Activated CD4-positive, alpha-beta T cell treated with anti-CD3 and anti-CD28 coated beads, Interleukin-2, amount 10 ng/mL, durations not matched to agents 7 days and 5 days (primary cell): Measurements from ENCODE around the gene TRAPPC5. TPM values are rescaled to one million over a fixed set of nuclear protein-coding genes. Genes with fewer than 3 reads are reported as not detected.

Source experiments
- CTCF ChIA-PET: fragments of 350-600 bp; sonication (Branson Sonifier 250); formaldehyde crosslinking; loops from one replicate; lab custom pipeline; 2021; ENCODE audit warnings: antibody characterized with exemption; lab: Charles Lee
- POLR2A ChIA-PET: fragments of 350-600 bp; sonication (Branson Sonifier 250); formaldehyde crosslinking; loops from one replicate; lab custom pipeline; 2021; ENCODE audit warnings: antibody characterized with exemption; lab: Charles Lee
- DNase-seq: peaks from one replicate; pipeline ENCODE4 v3.0.0-alpha.2; 2020
- H3K27ac Mint-ChIP-seq: one replicate; pipeline ENCODE4 v1.8.0; 2021; ENCODE audit warnings: mild to moderate bottlenecking, moderate library complexity, mixed read lengths
- H3K27me3 Mint-ChIP-seq: one replicate; pipeline ENCODE4 v1.8.0; 2021; ENCODE audit warnings: mixed read lengths
- H3K36me3 Mint-ChIP-seq: one replicate; pipeline ENCODE4 v1.8.0; 2021; ENCODE audit warnings: low read depth, mixed read lengths
- H3K4me1 Mint-ChIP-seq: one replicate; pipeline ENCODE4 v1.8.0; 2021; ENCODE audit warnings: mixed read lengths
- H3K4me3 Mint-ChIP-seq: one replicate; pipeline ENCODE4 v1.8.0; 2021; ENCODE audit warnings: mild to moderate bottlenecking, moderate library complexity, mixed read lengths
- H3K9me3 Mint-ChIP-seq: one replicate; pipeline ENCODE4 v1.8.0; 2021; ENCODE audit warnings: mixed read lengths
- total RNA-seq, 2 experiments: library from RNA; stranded (reverse); gene quantifications; one replicate each; pipeline ENCODE4 v1.2.3, GENCODE V29; 2021

The TRAPPC5 gene
- total RNA-seq, 2 experiments from 2014 or later = 105 to 106 TPM

DNA sequence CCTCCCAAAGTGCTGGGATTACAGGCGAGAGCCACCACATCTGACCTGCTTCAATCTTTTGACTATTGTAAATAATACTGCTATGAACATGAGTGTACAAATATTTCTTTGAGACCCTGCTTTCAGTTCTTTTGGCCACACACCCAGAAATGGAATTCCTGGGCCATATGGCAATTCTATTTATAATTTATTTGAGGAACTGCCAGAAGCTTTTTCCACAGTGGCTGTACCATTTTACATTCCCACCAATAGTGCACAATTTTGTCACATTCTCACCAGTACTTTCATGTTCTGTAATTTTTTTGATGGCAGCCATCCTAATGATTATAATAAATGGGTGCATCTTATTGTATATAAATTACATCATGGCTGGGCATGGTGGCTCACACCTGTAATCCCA lies 35.0 kb downstream of the TRAPPC5 start:
- H3K27ac Mint-ChIP-seq = no peak overlapping the region
- CTCF ChIA-PET = no interaction called here
- H3K36me3 Mint-ChIP-seq = no peaks in the 10 kb centered on the region
- H3K4me3 Mint-ChIP-seq = no peak overlapping the region
- POLR2A ChIA-PET = no interaction called here
- DNase-seq = no peak
- peaks cover 10% of the 10 kb centered on the region for H3K9me3 Mint-ChIP-seq
- no peaks in the 10 kb centered on the region for H3K27me3 Mint-ChIP-seq
- H3K4me1 Mint-ChIP-seq = peaks cover under 1% of the 10 kb centered on the region

DNA sequence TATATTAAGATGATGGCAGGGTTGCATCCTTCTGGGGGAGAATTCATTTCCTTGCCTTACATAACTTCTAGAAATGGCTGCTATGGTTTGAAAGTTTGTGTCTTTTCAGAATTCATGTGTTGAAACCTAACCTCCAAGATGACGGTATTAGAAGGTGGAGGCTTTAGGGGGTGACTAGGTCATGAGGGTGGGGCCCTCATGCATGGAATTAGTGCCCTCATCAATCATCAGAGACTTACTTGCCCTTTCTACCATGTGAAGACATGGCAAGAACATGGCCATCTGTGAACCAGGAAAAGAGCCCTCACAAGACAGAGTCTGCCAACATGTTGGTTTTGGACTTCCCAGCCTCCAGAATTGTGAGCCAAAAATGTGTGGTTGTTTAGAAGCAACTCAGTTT lies 36.1 kb downstream of the TRAPPC5 start:
- Mint-ChIP-seq H3K27me3 (no peaks in the 10 kb centered on the region), H3K36me3 (no peaks in the 10 kb centered on the region), H3K4me3 (no peak overlapping the region), H3K4me1 (no peaks in the 10 kb centered on the region), H3K27ac (no peak overlapping the region), H3K9me3 (peaks cover 10% of the 10 kb centered on the region)
- POLR2A ChIA-PET = no interaction called here
- no peak for DNase-seq
- CTCF ChIA-PET = no interaction called here

DNA sequence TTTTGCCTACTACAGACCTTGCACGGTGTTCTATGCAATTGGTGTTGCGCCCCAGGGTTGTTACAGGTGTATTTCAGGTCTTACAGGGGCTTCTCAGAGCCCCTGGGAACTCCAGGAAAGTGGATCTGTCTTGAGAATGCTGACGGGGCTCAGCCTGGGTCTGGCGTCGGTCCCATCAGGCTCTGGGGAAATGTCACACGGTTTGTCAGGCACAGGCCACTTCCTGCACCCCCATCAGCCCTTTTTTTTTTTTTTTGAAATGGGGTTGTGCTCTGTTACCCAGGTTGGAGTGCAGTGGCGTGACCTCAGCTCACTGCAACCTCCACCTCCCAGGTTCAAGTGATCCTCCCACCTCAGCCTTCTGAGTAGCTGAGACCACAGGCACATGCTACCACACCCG lies 38.0 kb downstream of the TRAPPC5 start:
- Mint-ChIP-seq H3K9me3 (peaks cover 10% of the 10 kb centered on the region), H3K4me1 (no peaks in the 10 kb centered on the region), H3K4me3 (no peak overlapping the region), H3K36me3 (no peaks in the 10 kb centered on the region), H3K27ac (no peak overlapping the region), H3K27me3 (no peaks in the 10 kb centered on the region)
- ChIA-PET POLR2A (no interaction called here), CTCF (no interaction called here)
- DNase-seq = no peak

DNA sequence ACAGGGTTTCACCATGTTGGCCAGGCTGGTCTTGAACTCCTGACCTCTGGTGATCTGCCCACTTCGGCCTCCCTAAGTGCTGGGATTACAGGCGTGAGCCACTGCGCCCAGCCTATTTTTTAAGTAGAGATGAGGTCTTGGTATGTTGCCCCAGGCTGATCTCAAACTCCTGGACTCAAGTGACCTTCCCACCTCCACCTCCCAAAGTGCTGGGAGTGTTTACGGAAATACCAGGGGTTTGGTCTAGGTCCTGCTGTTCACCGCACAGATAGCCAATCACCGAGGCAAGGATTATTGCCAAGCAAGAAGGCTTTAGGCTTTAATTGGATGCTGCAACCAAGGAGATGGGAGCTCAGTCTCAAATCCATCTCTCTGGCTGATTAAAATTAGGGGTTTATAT lies 39.7 kb downstream of the TRAPPC5 start:
- Mint-ChIP-seq H3K4me1 (no peaks in the 10 kb centered on the region), H3K4me3 (no peak overlapping the region), H3K27me3 (no peaks in the 10 kb centered on the region), H3K36me3 (no peaks in the 10 kb centered on the region), H3K27ac (no peak overlapping the region), H3K9me3 (peaks cover 10% of the 10 kb centered on the region)
- POLR2A ChIA-PET = no interaction called here
- DNase-seq = no peak
- CTCF ChIA-PET = no interaction called here

DNA sequence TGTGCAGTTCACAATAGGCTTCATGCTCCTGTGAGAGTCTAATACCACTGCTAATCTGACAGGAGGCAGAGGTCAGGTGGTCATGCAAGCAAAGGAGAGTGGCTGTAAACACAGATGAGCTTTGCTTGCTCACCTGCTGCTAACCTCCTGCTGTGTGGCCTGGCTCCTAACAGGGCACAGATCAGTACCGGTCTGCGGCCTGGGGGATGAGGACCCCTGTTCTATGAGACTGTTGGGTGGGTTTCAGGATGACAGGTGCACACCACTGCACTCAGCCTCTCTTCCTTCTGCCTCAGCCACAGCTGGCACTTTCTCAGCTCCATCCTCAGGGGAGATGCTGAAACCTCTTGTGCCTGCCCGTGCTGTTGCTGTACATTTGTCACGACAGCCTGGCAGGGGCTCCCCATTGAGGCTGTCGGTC lies 41.6 kb downstream of the TRAPPC5 start:
- H3K36me3 Mint-ChIP-seq = no peaks in the 10 kb centered on the region
- H3K9me3 Mint-ChIP-seq = peaks cover 2% of the 10 kb centered on the region
- CTCF ChIA-PET = interaction anchor here (0.6 kb wide), 2 partner anchors 539 to 822 kb away, joined by 3 to 4 read pairs; no protein-coding TSS in a partner anchor
- peaks cover 3% of the 10 kb centered on the region for H3K27me3 Mint-ChIP-seq
- H3K4me3 Mint-ChIP-seq = no peak overlapping the region
- H3K27ac Mint-ChIP-seq = no peak overlapping the region
- POLR2A ChIA-PET = no interaction called here
- DNase-seq = no peak
- no peaks in the 10 kb centered on the region for H3K4me1 Mint-ChIP-seq

DNA sequence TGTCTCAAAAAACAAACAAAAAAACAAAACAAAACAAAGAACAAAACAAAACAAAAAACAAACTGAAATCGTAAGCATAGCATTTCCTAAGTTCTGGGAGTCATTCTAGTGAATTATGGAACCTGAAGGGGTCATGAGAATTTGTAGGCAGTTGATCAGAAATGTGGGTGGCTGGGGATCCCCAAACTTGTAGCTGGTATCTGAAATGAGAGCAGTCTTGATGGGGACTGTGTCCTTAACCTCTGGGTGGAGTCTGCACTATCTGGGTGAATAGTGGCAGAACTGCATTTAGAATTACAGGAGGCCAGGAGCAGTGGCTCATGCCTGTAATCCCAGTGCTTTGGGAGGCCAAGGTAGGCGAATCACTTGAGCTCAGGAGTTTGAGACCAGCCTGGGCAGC lies 45.2 kb downstream of the TRAPPC5 start:
- DNase-seq = no peak
- H3K36me3 Mint-ChIP-seq = no peaks in the 10 kb centered on the region
- H3K4me1 Mint-ChIP-seq = no peaks in the 10 kb centered on the region
- H3K9me3 Mint-ChIP-seq = no peaks in the 10 kb centered on the region
- H3K27me3 Mint-ChIP-seq = peaks cover 32% of the 10 kb centered on the region
- POLR2A ChIA-PET = no interaction called here
- H3K27ac Mint-ChIP-seq = no peak overlapping the region
- CTCF ChIA-PET = interaction anchor here (0.8 kb wide), 1 partner anchor 43 kb away, joined by 3 read pairs; no protein-coding TSS in a partner anchor
- no peak overlapping the region for H3K4me3 Mint-ChIP-seq

DNA sequence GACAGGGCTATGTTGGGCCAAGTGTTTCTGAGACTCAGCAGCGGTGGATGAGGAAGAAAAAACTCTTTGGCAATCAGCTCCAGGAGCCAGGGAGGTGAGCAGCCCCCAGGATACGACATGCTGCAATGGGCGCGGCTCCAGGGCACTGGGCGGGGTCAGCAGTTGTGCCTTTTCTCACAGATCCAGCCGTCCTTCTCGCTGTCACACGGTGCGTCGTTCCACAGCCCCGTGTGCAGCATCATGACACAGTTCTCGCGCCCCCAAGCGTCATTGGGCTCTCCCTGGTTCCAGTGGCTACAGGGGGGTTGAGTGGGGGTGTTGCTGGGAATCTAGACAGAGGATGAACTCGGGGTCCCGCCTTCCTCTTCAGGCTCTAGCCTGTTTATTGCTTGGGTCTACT lies 48.6 kb downstream of the TRAPPC5 start:
- POLR2A ChIA-PET = no interaction called here
- Mint-ChIP-seq H3K9me3 (no peaks in the 10 kb centered on the region), H3K4me1 (no peaks in the 10 kb centered on the region), H3K36me3 (no peaks in the 10 kb centered on the region), H3K4me3 (no peak overlapping the region), H3K27ac (no peak overlapping the region), H3K27me3 (peaks cover 46% of the 10 kb centered on the region)
- no peak for DNase-seq
- CTCF ChIA-PET = interaction anchor here (0.6 kb wide), 1 partner anchor 26 kb away, joined by 3 read pairs; no protein-coding TSS in a partner anchor

DNA sequence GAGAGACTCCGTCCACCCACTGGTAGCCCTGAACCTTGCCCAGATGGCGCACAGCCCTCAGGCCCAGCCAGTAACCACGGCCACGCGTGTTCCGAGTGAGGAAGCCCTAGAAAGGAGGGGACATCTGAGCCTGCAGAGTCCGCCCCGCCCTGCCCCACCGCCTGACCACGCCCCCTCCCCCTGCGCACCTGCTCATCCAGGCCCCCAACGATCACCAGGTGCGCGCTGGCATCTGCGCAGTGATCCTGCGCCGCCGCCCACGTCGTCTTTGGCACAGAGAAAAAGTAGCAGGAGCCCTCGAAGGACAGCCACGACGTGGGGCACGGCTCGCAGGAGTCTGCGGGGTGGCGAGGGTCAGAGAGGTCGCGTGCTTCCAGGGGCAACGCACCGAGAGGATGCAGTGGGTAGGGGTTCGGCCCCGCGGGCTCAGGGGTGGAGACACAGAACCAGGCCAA lies 49.2 kb downstream of the TRAPPC5 start:
- Mint-ChIP-seq H3K36me3 (no peaks in the 10 kb centered on the region), H3K4me3 (no peak overlapping the region), H3K4me1 (no peaks in the 10 kb centered on the region), H3K27ac (no peak overlapping the region), H3K9me3 (no peaks in the 10 kb centered on the region), H3K27me3 (peaks cover 50% of the 10 kb centered on the region)
- CTCF ChIA-PET = no interaction called here
- no peak for DNase-seq
- POLR2A ChIA-PET = no interaction called here

DNA sequence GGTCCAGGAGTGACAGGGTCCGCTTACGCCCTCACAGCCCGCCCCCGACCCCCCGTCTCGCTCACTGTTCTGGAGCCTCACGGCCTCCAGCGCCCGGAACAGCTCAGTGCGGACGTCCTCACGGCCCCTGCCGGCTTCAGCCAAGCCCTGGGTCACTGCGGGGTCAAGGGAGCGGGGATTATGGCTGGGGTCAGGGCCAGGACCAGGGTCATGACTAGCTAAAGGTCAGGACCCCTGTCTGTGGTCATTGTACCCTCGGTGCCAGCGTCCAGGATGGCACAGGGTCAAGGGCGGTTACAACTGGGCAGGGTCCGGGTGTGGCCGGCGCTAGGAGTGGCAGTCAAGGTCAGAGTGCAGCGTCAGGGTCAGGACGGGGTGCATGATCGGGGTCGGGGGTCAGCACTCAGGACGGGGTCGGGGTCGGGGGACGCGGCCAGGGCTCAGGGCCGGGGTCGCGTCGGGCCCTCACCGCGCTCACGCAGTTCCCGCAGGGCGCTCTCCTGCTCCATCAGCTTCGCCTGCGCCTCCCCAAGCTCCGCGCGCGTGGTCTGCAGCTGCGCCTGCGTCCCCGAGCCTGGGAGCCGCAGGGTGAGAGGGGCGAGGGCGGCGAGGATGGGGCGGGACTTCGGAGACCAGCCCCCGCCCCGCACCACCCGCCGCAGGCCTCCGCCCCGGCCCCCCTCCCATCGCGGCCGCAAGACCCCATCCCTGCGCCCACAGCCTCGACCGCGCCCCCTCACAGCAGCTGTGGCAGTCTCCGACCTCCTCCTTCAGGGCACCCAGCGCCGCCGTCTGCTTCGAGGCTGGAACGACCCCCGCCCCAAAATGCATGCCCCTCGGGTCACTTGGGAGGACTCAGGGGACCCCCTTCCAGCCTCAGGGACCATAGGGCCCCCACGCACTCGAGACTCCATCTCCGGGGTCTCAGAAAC lies 49.9 kb downstream of the TRAPPC5 start:
- Mint-ChIP-seq H3K27me3 (peaks cover 52% of the 10 kb centered on the region), H3K27ac (no peak overlapping the region), H3K4me1 (no peaks in the 10 kb centered on the region), H3K36me3 (no peaks in the 10 kb centered on the region), H3K9me3 (no peaks in the 10 kb centered on the region), H3K4me3 (no peak overlapping the region)
- CTCF ChIA-PET = no interaction called here
- no peak for DNase-seq
- POLR2A ChIA-PET = no interaction called here

DNA sequence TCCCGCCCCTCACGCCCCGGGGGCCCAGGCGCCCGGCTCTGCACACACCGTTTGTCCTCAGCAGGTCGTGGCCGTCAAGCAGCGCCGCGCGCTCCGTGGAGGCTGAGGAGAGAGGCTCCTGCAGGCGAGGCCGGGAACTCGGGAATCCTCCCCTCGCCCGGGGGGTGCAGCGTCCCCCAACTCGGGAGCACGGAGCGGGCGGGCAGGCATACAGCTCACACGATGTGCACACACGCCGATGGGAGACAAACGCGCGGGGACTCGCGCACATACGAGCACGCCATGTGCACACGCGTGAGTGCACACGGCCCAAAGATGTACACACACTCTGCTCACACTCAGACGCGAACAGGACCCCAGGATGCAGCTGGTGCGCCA lies 50.6 kb downstream of the TRAPPC5 start:
- H3K9me3 Mint-ChIP-seq = no peaks in the 10 kb centered on the region
- POLR2A ChIA-PET = no interaction called here
- no peak for DNase-seq
- no peak overlapping the region for H3K27ac Mint-ChIP-seq
- CTCF ChIA-PET = no interaction called here
- H3K36me3 Mint-ChIP-seq = no peaks in the 10 kb centered on the region
- H3K27me3 Mint-ChIP-seq = peaks cover 52% of the 10 kb centered on the region
- no peak overlapping the region for H3K4me3 Mint-ChIP-seq
- H3K4me1 Mint-ChIP-seq = no peaks in the 10 kb centered on the region

DNA sequence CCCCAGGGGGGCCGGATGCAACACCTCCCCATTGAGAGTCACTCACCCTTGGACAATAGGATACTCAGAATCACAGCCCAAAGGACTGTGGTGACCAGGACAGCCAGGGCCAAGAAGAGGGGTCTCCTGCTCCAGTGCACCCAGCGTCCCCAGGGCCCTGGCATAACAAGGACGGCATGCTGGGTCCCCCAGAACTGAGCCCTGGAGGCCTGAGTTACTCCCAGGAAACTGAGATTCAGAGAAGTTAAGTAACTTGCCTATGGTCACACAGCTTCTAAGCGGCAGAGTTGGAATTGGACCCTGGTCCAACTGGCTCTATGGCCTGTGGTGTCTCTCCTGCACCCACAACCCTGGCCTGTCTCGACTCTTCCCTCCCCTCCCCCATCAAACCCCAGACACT lies 51.0 kb downstream of the TRAPPC5 start:
- no peak overlapping the region for H3K27ac Mint-ChIP-seq
- POLR2A ChIA-PET = no interaction called here
- H3K9me3 Mint-ChIP-seq = no peaks in the 10 kb centered on the region
- CTCF ChIA-PET = no interaction called here
- no peaks in the 10 kb centered on the region for H3K4me1 Mint-ChIP-seq
- DNase-seq = no peak
- peaks cover 54% of the 10 kb centered on the region for H3K27me3 Mint-ChIP-seq
- H3K4me3 Mint-ChIP-seq = no peak overlapping the region
- no peaks in the 10 kb centered on the region for H3K36me3 Mint-ChIP-seq

DNA sequence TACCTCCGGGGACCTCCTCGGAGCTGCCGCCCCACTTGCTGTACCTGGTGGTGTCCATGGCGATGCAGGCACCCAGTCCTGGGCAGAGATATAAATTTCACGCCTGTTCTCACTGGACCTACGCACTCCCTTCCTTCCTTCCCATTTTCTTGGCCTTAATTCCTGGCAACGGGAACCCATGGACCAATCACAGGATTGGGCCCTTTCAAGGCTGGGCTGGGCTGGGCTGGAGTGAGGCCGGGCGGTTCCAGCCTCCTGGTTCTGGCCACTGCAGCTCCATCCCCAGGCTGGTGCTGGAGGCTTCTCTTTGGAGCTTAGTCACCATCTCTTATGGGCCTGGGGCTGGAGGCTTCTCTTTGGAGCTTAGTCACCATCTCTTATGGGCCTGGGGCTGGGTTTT lies 51.4 kb downstream of the TRAPPC5 start, which contains the start of gene CLEC4G:
CLEC4G (minus strand) TSS at position 66 of the 400 bp plus-strand sequence; CDS start at position 58, 8 bp downstream.
- Mint-ChIP-seq H3K9me3 (no peaks in the 10 kb centered on the region), H3K27ac (no peak within 1 kb of the TSS), H3K4me3 (no peak within 1 kb of the TSS), H3K4me1 (no peaks in the 10 kb centered on the region), H3K36me3 (no peaks in the 10 kb centered on the region), H3K27me3 (peaks cover 52% of the 10 kb centered on the region)
- DNase-seq = no peak
- POLR2A ChIA-PET = no interaction called here
- CTCF ChIA-PET = interaction anchor here (1.0 kb wide), 1 partner anchor 51 kb away, joined by 4 read pairs; the partner anchor contains the start of gene TRAPPC5

DNA sequence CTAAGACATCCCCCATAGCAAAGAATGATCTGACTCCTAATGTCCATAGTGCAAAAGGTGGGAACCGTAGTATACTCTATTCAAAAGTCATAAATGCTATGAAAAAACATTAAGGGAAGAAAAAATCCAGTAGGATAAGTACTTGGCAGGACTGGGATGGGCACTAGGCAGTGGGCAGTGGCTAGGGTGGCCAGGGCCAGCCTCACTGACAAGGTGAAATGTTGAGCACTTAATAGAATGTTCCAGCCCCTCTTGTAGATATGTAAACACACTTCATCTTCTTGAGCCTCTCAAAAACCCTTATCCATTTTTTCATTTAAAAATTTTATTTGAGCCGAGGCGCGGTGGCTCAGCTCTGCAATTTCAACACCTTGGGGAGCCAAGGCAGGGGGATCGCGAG lies 52.7 kb downstream of the TRAPPC5 start:
- Mint-ChIP-seq H3K27me3 (peaks cover 45% of the 10 kb centered on the region), H3K36me3 (no peaks in the 10 kb centered on the region), H3K4me1 (no peaks in the 10 kb centered on the region), H3K27ac (no peak overlapping the region), H3K4me3 (no peak overlapping the region), H3K9me3 (no peaks in the 10 kb centered on the region)
- CTCF ChIA-PET = no interaction called here
- POLR2A ChIA-PET = no interaction called here
- DNase-seq = no peak
